Measurements from ENCODE around the gene SRRM4. TPM values are rescaled to one million over a fixed set of nuclear protein-coding genes. Genes with fewer than 3 reads are reported as not detected.

Gene SRRM4
- polyA plus RNA-seq, 1 donor (not counting 4 experiments of a cell fraction or from before 2014, with no cell fraction given): not detected

- Histone ChIP-seq H2AFZ (ENCODE audit: control insufficient read depth, low read length) (no peak overlapping the region), H3K9me3 (ENCODE audit: control insufficient read depth, low read depth, low read length) (no peaks in the 10 kb centered on the region), H3K9me1 (ENCODE audit: control insufficient read depth, extremely low read depth, insufficient read depth, low read length) (no peaks in the 10 kb centered on the region), H4K20me1 (ENCODE audit: control insufficient read depth, extremely low read depth, insufficient read depth, low read length) (no peaks in the 10 kb centered on the region), H3K27me3 (ENCODE audit: control insufficient read depth, extremely low read depth, insufficient read depth, low read length) (no peaks in the 10 kb centered on the region), H3K4me3 (ENCODE audit: control insufficient read depth in 2 of 3, extremely low read depth in 1 of 3, insufficient read depth in 2 of 3, low read depth in 1 of 3, low read length in 3 of 3) (no peak overlapping the region), H3K79me2 (ENCODE audit: control insufficient read depth, insufficient read depth, low read length) (no peaks in the 10 kb centered on the region), H3K4me2 (ENCODE audit: control insufficient read depth, extremely low read depth, insufficient read depth, low read depth, low read length) (no peak overlapping the region), H3K9ac (ENCODE audit: control insufficient read depth, extremely low read depth, insufficient read depth, low read length) (no peak overlapping the region), H3K27ac (ENCODE audit: control insufficient read depth, insufficient read depth, low read length) (no peak overlapping the region), H3K4me1 (ENCODE audit: control insufficient read depth, extremely low read depth, insufficient read depth, low read length) (no peaks in the 10 kb centered on the region), H3K36me3 (ENCODE audit: control insufficient read depth in 2 of 2, extremely low read depth in 1 of 2, insufficient read depth in 2 of 2, low read length in 2 of 2) (no peaks in the 10 kb centered on the region)
- TF ChIP-seq CTCF (optimal IDR thresholded peaks at IDR 0.05 in 1 of 3, IDR thresholded peaks at IDR 0.05 in 1 of 3, conservative IDR thresholded peaks at IDR 0.05 in 1 of 3; ENCODE audit: extremely low read depth in 1 of 3, insufficient read depth in 2 of 3, low read length in 3 of 3) (no peak), EZH2 (IDR thresholded peaks at IDR 0.05; ENCODE audit: low read length) (no peak)
- dilution Hi-C loops (cut with MboI; ENCODE audit: extremely low pct_ligation_motif_present, low sequenced_read_pairs): no loop called here
- FAIRE-seq: no peak
- no peak for DNase-seq (ENCODE audit: low read depth, low spot score)
These were observed 155.6 kb downstream of the SRRM4 start for GRCh38 chr12:119136811-119137410.

- H3K9me1 ChIP-seq (ENCODE audit: control insufficient read depth, extremely low read depth, insufficient read depth, low read length): no peaks in the 10 kb centered on the region
- dilution Hi-C loops (cut with MboI; ENCODE audit: extremely low pct_ligation_motif_present, low sequenced_read_pairs): no loop called here
- no peak overlapping the region for H3K27ac ChIP-seq (ENCODE audit: control insufficient read depth, insufficient read depth, low read length)
- TF ChIP-seq EZH2 (IDR thresholded peaks at IDR 0.05; ENCODE audit: low read length) (no peak), CTCF (optimal IDR thresholded peaks at IDR 0.05 in 1 of 3, IDR thresholded peaks at IDR 0.05 in 1 of 3, conservative IDR thresholded peaks at IDR 0.05 in 1 of 3; ENCODE audit: extremely low read depth in 1 of 3, insufficient read depth in 2 of 3, low read length in 3 of 3) (no peak)
- H3K27me3 ChIP-seq (ENCODE audit: control insufficient read depth, extremely low read depth, insufficient read depth, low read length): no peaks in the 10 kb centered on the region
- no peaks in the 10 kb centered on the region for H3K36me3 ChIP-seq (ENCODE audit: control insufficient read depth in 2 of 2, extremely low read depth in 1 of 2, insufficient read depth in 2 of 2, low read length in 2 of 2)
- no peak for FAIRE-seq
- no peaks in the 10 kb centered on the region for H4K20me1 ChIP-seq (ENCODE audit: control insufficient read depth, extremely low read depth, insufficient read depth, low read length)
- no peaks in the 10 kb centered on the region for H3K4me1 ChIP-seq (ENCODE audit: control insufficient read depth, extremely low read depth, insufficient read depth, low read length)
- DNase-seq (ENCODE audit: low read depth, low spot score): no peak
- no peaks in the 10 kb centered on the region for H3K79me2 ChIP-seq (ENCODE audit: control insufficient read depth, insufficient read depth, low read length)
- H3K4me2 ChIP-seq (ENCODE audit: control insufficient read depth, extremely low read depth, insufficient read depth, low read depth, low read length): no peak overlapping the region
- no peak overlapping the region for H3K4me3 ChIP-seq (ENCODE audit: control insufficient read depth in 2 of 3, extremely low read depth in 1 of 3, insufficient read depth in 2 of 3, low read depth in 1 of 3, low read length in 3 of 3)
- no peak overlapping the region for H2AFZ ChIP-seq (ENCODE audit: control insufficient read depth, low read length)
- no peaks in the 10 kb centered on the region for H3K9me3 ChIP-seq (ENCODE audit: control insufficient read depth, low read depth, low read length)
- H3K9ac ChIP-seq (ENCODE audit: control insufficient read depth, extremely low read depth, insufficient read depth, low read length): no peak overlapping the region
These were observed 158.1 kb downstream of the SRRM4 start for GRCh38 chr12:119139448-119139847.

All from keratinocyte (primary cell).